ENCODE results near the gene ALDH1L1.
A peak's percentile ranks its signal among the peaks of the same experiment; 100 is the strongest.

The ALDH1L1 gene

GRCh38 chr3:126180477-126181397, at the start of gene ALDH1L1:
ALDH1L1 (minus strand) TSS chr3:126180586; CDS start chr3:126160979, 19,607 bp downstream.
- DNase-seq (ENCODE audit: low read depth) = no peak

DNA sequence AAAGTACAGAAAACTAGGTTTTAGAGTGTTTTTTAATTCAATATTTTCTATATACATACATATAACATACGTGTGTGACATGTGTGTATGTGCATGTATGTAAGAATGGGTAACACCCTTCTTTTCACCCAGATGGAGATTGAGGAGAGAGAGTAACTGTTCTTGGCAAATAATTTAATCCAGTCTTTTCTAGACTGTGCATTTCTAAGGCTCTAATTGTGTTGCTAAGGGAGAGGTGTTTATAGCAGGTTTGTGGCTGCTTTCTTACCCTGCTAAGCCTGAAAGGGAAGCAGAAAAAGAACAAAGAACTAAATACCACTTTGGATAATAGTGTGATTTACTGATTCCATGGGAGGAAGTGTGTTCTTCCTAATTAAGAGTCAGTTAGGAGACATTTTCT, 46.0 kb upstream of the ALDH1L1 start:
- DNase-seq (ENCODE audit: low read depth) = no peak

DNA sequence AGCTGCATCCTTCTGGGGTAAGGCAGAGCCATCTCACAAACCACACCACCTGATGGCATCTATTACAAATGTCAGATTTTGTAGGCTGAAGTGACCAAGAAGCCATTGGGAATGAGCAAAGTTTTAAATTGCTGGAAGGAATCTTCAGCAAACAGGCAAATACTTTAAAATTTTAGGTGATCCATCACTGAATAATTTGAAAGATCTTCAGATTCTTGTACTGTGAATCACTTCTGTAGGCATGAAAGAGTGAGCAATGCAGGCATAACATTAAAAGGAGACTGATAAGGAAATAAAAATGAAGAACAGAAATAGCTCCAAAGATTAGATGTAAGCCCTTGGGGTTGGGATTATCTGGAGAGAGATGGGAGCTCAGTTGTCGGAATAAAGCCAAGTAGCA, 36.0 kb upstream of the ALDH1L1 start:
- peak; percentile 74 for DNase-seq (ENCODE audit: low read depth)

DNA sequence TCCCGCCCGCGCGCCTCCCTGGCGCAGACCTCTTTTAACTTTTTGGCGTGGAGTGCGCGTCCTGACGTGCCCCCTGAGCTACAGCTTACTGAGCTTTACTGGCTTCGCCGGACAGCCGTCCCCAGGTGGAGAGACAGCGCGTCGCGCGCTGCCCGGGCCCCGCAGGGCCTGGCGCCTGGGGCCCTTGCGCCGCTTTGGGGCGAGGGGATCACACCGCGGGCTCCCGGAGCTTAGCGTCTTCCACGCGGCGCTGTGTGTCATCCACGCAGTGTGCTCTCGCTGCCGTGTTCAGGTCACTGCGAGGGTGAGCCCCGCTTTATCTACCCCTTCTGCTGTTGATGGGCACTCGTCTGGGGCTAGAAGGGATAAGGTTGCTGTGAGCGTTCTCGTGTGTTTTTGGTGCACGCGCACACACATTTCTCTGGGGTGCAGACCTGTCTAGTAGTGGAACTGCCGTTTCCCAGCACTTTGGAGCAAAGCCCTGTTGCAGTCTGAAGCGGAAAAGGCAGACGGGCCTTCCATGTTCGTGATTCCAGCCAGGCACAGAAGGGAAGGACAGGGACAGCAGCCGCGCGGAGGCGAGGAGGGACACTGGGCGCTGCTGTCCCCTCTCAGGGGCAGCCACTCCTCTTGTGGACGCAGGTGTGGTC, 33.1 kb upstream of the ALDH1L1 start:
- no peak for DNase-seq (ENCODE audit: low read depth)

GRCh38 chr3:126212620-126213378, 32.4 kb upstream of the ALDH1L1 start:
- no peak for DNase-seq (ENCODE audit: low read depth)

GRCh38 chr3:126212250-126212619, 31.8 kb upstream of the ALDH1L1 start:
- DNase-seq (ENCODE audit: low read depth) = no peak

DNA sequence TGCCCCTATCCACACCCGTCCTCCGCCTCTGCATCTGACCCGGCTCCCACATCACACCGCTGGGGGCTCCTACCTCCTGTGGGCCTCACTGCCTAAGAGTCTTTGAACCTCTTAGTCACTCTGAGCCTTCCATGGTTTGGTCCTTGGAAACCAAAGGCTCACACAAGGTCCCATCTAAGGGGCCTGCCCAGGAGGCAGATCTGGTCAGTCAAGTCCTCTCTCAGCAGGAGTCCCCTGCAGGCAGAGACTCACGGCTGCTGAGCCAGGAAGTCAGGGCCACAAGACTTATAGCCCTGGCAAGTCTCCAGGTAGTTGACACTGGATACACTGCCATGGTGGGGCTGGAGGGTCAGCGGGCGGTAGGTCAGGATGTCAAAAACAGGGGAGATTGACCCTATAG, 31.2 kb upstream of the ALDH1L1 start:
- DNase-seq (ENCODE audit: low read depth) = no peak

GRCh38 chr3:126210606-126211005, 30.2 kb upstream of the ALDH1L1 start:
- no peak for DNase-seq (ENCODE audit: low read depth)

DNA sequence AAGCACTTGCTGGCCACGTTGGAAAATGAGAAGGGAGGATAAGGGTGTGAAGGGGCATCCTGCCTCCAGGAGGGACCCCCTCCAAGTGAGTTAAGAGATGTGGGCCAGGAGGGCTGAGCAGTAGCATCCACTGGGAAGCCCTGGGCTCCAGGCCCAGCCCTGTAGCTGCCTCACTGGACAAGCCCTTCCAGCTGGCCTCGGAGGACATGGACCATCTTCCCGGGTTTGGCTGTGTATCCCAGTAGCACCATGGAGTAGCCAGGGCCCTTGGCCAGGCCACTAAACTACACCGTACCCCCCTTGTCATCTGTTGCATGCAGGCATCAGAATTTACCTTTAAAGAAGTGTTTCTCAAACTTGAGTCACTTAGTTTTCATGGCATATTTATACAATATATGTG, 29.4 kb upstream of the ALDH1L1 start:
- no peak for DNase-seq (ENCODE audit: low read depth)

DNA sequence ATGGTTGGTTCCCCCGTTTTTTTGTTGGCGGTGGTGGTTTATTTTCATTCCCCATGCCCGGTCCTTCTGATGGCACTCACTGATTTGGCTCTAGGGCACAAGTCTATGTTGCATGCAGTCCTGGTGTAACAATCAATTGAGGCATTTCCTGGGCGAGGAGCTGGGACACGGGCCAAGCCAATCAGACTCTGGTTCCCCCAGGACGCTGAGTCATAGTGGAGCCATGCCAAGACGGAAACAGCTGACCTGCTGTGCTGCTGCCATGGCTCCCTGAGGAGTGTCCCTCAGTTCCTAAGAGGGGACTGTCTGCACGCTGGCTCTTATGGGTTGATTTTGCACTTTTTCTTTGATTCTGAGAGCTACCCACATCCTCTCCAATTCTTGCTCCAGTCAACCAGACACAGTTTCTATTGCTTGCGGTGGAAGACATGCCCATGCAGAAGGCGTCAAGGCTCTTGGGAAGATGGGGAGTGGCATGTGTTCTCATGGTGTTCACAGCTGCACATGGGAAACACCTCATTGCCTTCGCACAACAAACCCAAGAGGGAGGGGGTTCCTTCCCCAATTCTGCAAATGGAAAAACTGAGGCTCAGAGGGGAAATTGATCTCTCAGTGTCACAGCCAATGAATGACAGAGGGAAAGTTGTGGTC, 28.3 kb upstream of the ALDH1L1 start:
- DNase-seq (ENCODE audit: low read depth) = peak; percentile 92

DNA sequence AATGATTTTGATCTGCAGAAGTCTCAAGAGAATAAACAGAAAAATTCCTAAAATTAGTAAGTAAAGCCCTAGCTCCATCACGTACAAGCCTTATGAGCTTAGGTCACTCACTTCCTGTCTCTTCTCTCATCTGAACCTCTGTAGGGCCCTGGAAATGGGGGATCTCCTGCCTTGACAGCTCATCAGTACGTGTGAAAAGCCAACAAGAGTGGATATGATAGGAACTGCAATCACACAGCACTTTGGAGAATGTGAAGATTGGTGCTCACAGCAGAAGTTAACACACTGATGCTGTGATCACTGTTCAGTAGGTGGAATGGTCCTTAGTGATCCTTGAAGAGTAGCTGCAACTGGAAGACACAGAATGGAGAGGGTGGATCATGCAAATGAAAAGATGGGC, 27.8 kb upstream of the ALDH1L1 start:
- DNase-seq (ENCODE audit: low read depth) = no peak

DNA sequence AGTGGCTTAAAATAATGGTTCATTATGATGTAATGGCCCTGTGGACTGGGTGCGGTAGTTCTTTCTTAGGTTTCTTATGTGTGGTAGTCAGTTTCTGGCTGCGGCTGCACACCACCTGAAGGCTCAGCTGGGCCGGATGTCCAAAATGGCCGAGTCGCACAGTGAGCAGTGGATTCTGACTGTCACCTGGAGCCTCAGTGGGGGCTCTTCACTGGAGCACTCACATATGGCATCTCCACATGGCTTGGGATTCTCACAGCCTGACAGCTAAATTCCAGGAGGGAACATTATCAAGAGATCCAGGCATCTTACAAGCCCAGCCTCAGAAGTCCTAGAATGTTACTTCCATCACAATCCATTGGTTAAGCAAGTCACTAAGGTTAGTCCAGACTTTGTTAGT, 26.8 kb upstream of the ALDH1L1 start:
- DNase-seq (ENCODE audit: low read depth) = no peak

DNA sequence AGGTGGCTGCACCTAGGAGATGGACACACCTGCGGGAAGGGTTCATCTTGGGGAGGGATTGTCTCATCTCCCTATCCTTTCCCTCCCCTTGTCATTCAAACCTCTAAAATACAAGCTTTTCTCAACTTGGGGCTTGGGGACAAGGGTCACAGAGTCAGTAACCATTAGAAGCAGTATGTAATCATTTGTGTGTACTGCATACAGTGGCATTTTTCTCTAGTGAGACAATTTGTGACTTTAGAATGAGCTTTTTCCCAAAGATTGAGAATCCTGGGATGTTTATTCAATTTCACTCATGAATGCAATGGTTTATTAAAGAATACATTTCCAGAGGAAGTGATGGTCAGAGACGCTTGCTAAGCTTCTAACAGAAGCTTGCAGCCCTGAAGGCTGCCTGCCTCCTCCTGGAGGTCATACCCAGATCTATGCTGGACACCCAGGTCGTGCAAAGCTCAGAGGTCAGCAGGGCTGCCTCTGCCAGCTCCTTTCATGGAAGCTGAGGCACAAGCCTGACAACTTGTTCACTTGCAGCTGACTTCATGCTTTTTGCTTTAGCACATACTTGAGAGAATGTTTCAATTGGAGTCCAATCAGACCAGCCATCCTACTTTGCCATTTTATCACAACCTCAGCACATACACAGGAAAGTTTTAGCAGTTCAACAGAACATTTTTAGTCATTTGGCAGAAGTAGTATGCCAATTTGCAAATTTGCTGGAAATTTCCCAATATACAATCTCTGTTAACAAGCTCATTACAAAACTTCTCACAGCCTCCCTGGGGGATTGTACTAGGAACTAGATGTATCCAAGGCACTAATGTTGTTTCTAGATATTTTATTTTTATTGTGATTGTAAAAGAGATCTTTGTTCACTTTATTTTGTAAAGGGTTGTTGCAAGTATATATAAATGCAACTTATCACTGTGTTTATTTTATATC, 25.6 kb upstream of the ALDH1L1 start:
- DNase-seq (ENCODE audit: low read depth) = no peak

GRCh38 chr3:126202680-126203079, 22.3 kb upstream of the ALDH1L1 start:
- no peak for DNase-seq (ENCODE audit: low read depth)

- no peak for DNase-seq (ENCODE audit: low read depth)
These were observed 21.9 kb upstream of the ALDH1L1 start for GRCh38 chr3:126202276-126202675.

DNA sequence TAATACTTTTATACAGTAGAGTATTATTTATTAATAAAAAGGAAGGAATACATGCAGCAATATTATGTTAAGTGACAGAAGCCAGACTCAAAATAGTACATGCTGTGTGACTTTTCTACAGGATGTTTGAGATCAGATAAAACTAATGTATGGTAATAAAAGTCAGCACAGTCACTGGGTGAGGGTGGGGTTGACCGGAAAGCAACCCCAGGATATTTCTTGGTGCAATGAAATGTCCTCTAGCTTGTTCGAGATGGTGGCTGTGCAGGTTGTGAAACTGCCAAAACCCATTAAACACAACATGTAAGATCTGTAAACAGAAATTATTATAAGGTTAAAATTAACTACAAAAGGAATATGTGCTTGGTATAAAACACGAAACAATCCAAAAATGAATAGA, 20.8 kb upstream of the ALDH1L1 start:
- no peak for DNase-seq (ENCODE audit: low read depth)

DNA sequence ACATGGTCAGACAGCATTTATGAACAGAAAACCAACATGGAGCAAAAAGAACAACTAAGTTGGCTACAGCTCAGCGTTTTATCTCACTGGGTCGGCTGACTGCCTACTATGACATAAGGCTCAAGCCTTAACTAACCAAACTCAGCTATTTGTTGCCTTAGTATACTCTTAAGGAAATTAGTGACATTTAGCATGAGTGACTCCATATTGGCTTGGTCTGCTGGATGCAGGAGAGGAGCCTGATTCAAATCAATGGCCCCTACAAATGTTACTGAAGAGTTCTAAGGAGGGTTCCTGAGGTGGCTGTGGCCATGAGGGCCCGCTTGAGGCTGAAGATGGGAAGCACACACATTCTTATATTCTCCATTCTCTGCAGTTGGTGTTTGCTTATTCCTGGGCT, 20.1 kb upstream of the ALDH1L1 start:
- DNase-seq (ENCODE audit: low read depth) = no peak

DNA sequence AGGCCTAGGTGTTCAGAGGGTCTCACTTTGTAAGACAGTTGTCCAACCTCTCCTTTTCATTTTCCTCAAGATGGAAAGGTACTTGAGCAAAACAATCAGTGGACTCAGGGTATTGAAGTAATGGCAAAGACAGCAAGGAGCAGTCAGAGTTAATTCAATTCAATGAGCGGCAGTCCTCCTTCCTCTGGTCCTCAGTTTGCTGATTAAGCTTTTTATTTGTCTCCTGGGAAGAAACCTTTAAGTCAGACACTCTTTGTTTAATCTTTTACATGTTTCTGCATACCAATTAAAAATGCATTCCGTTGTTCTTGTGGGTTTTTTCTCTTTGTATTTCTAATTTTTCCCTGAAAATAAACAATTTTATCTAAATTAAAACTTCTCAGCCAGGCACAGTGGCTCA, 18.9 kb upstream of the ALDH1L1 start:
- DNase-seq (ENCODE audit: low read depth) = no peak

- DNase-seq (ENCODE audit: low read depth) = peak; percentile 51
These were observed 17.6 kb upstream of the ALDH1L1 start for GRCh38 chr3:126197854-126198584.

- no peak for DNase-seq (ENCODE audit: low read depth)
These were observed 17.0 kb upstream of the ALDH1L1 start for GRCh38 chr3:126197343-126197742.

Measured in HS-27A (cell line).